HG02678 (cell line): ENCODE measurements around the gene NUB1.

Source experiments
- ATAC-seq: cut with Tn5 transposase; IDR thresholded peaks from one replicate; pipeline ENCODE4 v1.9.1; 2021; ENCODE audit warnings: mild to moderate bottlenecking, moderate library complexity; ENCODE audit not compliant: unreplicated experiment

The NUB1 gene

DNA sequence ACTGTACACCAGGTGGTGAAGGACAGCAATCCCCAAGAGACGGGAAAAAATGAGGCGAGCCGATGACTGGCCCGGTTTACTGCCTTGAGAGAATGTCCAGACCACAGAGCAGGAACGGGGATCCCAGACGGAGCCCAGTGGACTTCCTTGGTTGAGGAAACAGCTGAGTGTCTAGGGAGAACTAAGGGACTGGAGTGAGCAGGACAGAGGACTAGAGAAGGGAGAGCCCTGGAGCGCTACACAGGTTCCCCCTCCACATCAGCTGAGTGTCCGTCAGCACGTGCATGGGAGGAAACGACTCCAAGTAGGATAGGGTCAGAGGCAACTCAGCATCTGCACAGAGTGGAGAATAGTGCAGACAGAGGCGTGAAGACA lies 75.3 kb downstream of the NUB1 start:
- ATAC-seq, result no peak

DNA sequence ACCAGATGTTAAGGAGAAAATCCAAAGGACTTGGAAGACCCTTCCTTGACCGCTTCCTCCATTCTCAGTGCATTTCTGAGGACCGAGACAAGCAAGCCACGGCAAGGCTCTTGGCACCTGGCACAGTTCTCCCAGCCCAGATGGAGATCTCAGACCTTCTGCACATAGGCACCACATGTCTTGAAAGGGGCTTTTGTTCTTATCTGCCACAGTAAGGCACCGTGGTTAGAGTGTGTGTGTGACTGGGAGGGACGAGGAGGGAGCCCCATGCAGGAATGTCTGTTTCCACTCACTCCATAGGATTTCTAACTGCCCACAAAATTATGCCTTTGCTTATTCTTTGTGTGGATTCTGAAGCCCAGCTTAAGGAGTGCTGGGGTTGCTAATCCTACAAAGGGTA lies 78.5 kb downstream of the NUB1 start:
- ATAC-seq, result no peak

DNA sequence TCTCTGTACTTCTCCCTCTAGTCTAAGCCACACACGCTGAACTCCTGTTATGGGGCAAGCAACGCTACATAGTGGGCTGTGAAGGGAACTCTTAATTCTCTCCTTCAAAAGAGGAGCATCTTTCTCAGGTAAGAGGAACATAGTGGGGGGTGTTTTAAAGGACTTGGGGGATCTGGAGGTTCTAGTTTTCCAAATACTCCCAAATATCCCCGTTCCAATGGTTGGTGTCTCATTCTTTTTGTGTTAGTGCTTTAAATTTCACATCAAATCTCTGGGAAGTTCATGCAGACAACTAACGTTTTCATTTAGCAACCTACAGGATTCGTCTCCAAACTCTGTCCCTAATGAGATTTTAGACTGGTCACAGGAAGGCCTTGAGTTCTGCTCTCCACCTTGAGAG lies 80.6 kb downstream of the NUB1 start:
- ATAC-seq, result no peak

DNA sequence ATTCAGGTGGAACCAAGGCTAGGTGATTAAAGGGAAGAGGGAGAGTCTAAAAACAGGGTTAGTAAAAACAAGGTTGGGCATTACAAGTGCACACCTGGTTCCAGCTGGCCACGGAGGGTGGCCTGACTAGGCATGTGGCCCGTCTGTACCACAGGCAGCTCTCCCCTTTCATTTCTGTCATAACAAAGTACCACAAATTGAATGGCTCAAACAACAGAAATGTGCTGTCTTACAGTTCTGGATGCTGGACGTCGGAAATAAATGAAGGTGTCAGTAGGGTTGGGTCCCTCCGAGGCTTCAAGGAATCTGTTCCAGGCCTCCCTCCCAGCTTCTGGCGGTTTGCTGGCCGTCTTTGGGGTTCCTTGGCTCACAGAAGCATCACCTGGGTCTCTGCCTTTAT lies 81.6 kb downstream of the NUB1 start:
- ATAC-seq, result no peak

DNA sequence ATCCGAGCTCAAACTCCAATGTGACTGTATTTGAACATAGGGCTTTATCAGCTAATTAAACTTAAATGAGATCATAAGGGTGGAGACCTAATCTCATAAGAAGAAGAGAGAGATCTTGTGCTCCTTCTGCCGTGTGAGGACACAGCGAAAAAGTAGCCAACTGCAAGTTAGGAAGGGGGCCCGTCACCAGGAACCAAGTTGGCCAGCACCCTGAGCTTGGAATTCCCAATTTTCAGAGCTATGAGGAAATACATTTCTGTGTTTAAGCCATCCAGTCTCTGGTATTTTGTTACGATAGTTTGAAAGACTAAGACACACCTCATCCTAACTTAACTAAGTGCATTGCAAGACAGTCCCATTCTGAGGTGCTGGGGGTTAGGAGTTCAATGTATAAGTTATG lies 82.3 kb downstream of the NUB1 start:
- ATAC-seq, result no peak

DNA sequence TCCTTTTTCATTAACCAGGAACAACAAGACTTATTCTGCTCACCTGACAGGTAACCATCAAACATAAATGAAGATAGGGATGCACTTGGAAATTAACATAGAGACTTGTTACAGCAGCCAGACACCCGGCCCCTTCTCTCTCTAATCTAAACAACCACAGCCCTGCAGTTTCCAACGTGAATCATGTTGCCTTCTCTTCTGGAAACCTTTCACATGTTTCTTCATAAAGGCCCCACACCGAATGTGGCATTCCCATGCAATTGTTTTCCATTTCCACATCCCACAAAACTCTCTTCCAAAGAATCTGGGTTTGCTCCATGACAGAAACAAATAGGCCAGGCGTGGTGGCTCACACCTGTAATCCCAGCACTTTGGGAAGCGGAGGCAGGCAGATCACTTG lies 83.2 kb downstream of the NUB1 start:
- ATAC-seq, result no peak

DNA sequence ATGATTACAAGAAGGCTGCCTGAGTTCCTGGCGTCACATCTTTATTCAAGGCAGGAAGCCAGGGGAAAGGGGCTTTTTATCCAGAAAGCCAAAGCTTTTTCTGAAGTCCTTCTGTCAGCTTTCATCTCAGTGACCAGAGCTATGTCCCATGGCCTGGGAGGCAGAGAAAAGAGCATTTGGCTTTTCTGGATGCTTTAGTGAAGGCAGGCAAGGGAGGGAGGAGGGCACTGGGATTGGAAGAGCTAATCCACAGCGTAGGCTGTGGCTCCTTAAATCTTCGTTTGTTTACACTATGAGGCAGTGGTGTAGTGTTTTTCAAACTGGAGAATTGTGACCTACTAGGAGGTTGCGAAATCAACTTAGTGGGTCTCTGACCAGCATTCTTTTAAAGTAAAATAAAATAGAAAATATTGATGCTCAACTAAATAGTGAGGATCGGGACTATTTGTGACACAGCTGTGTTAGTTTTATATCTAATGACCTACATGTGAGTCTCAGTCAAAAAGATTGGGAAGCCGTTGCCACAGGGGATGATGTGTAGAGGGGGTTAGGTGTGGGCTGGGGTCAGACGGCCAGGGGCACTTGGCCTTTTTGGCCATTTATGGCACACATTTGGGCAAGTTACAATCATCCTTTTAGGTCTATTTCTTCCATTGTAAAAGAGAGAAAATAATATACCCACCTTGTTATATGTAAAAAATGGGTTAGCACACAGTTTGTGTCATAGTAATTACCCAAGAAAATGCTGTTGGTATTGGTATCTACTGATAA lies 84.2 kb downstream of the NUB1 start:
- no peak for ATAC-seq

DNA sequence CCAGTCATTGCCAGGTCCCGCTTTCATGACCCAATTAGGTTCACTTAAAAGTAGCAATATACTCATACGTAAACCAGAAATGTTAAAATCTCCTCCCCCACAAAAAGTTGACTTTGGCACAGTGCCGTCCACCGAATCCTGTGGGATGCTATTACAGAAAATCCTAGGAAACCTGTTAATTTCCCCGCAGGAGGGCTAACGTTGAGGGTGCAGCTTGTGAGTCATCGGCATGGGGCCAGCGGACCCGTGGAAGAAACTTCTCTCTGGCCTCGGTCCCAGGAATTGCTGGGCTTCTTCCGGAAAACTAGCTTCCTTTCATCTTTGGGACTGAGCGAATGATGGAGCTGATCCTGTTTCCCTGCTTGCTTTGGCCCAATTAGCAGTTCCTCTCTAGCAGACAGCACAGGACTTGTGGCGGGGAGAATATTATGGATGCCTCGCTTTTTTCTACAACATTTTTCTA lies 84.9 kb downstream of the NUB1 start:
- no peak for ATAC-seq

DNA sequence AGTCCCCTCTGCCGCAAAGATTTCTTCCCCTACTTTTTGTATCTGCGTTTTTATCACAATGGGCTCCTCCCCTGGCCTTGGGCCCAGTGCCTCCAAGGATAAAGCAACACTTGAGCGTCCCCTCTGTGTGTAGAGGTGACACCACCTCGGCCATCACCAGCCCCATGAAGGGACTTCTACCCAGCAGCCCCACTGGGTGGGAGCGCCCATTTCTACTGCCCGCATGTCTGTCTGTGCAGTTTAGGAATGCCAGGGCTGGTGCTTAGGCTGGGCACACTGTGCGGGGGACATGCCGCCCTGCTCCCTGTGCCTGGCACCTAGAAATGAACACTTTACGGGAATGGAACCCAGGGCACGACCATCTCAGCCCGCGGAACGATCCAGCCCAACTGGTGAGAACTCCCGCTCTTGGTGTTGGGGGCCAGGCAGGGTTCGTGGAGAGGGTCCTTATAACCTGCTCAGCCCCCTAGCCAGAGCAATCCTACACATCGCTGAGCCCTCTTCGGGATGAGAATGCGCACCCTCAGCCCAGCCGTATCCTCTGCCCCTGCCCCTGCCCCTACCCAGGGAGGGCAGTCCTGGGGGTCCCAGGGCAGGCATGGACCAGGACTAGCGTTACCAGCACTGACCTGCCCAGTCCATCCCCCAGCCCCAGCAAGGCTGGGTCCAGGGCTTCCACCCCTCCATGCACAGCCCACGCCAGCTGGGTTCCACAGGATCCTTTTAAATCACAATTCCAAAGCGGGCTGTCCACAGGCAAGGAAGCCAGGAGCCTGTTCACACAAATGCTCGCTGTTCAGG lies 85.5 kb downstream of the NUB1 start:
- ATAC-seq, result no peak

DNA sequence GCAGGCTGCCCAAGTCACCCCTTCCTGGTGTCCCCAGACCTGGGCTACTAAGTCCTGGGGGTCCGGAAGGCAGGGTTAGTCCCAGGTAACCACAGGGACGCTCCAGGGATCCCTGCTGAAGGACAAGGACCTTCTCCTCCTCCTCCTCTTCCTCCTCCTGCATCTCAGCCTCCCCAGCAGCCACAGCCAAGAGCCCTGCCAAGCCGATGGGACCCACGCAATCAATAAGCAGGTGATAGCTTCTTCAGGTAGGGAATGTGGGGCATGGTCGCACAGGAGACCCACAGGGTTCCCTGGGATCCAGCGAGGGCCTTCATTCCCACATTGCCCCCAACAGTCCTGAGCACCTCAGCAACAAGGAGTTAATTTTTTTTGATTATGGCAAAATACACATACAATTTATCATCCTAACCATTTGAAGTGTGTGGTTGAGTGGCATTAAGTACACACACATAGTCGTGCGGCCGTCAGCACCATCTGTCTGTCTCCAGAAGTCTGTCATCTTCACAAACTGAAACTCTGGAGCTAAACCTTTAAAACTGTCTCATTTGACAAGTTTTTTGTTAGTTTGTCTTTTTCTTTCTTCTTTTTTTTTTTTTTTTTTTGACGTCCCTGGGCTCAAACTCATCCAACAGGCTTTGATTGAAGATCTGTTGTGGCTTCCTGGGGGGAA lies 86.2 kb downstream of the NUB1 start:
- ATAC-seq, result no peak
